ENCODE measurements around the gene ZNF451.

The ZNF451 gene

GRCh38 chr6:57173056-57173885, 83.3 kb downstream of the ZNF451 start:
- Histone ChIP-seq H3K4me3 (replicated peaks; ENCODE audit: insufficient read depth, low read length) (peak overlapping the region; percentile 73), H3K27ac (replicated peaks) (peak overlapping the region; percentile 89), H3K27me3 (ENCODE audit: insufficient read depth, poor library complexity, severe bottlenecking) (no peaks in the 10 kb centered on the region)
- DNase-seq (ENCODE audit: low read depth in 1 of 2, low spot score in 1 of 2) = peak in 1 of 2 experiments; percentile 56
- no peak for TF ChIP-seq POLR2AphosphoS5 (IDR thresholded peaks at IDR 0.05; ENCODE audit: low read depth)
- TF ChIP-seq SPI1 (IDR thresholded peaks at IDR 0.05; ENCODE audit: borderline replicate concordance, low read depth) = no peak
- TF ChIP-seq CTCF (IDR thresholded peaks at IDR 0.05; ENCODE audit: insufficient read depth, low read length) = no peak
- TF ChIP-seq REST (IDR thresholded peaks at IDR 0.05; ENCODE audit: insufficient replicate concordance, low read depth) = no peak
- TF ChIP-seq GABPA (IDR thresholded peaks at IDR 0.05; ENCODE audit: low read depth) = no peak

- DNase-seq (ENCODE audit: low read depth in 1 of 2, low spot score in 1 of 2) = no peak
- Histone ChIP-seq H3K4me3 (replicated peaks; ENCODE audit: insufficient read depth, low read length) (peak overlapping the region; percentile 73), H3K27ac (replicated peaks) (peak overlapping the region; percentile 89), H3K27me3 (ENCODE audit: insufficient read depth, poor library complexity, severe bottlenecking) (no peaks in the 10 kb centered on the region)
- TF ChIP-seq REST (IDR thresholded peaks at IDR 0.05; ENCODE audit: insufficient replicate concordance, low read depth) (no peak), POLR2AphosphoS5 (IDR thresholded peaks at IDR 0.05; ENCODE audit: low read depth) (no peak), GABPA (IDR thresholded peaks at IDR 0.05; ENCODE audit: low read depth) (no peak), SPI1 (IDR thresholded peaks at IDR 0.05; ENCODE audit: borderline replicate concordance, low read depth) (no peak), CTCF (IDR thresholded peaks at IDR 0.05; ENCODE audit: insufficient read depth, low read length) (no peak)
These were observed 84.0 kb downstream of the ZNF451 start for GRCh38 chr6:57173886-57174510.

GRCh38 chr6:57174511-57174907, 84.5 kb downstream of the ZNF451 start:
- Histone ChIP-seq H3K4me3 (replicated peaks; ENCODE audit: insufficient read depth, low read length) (peak overlapping the region; percentile 73), H3K27ac (replicated peaks) (peak overlapping the region; percentile 89), H3K27me3 (ENCODE audit: insufficient read depth, poor library complexity, severe bottlenecking) (no peaks in the 10 kb centered on the region)
- no peak for TF ChIP-seq POLR2AphosphoS5 (IDR thresholded peaks at IDR 0.05; ENCODE audit: low read depth)
- no peak for TF ChIP-seq REST (IDR thresholded peaks at IDR 0.05; ENCODE audit: insufficient replicate concordance, low read depth)
- no peak for TF ChIP-seq GABPA (IDR thresholded peaks at IDR 0.05; ENCODE audit: low read depth)
- no peak for TF ChIP-seq SPI1 (IDR thresholded peaks at IDR 0.05; ENCODE audit: borderline replicate concordance, low read depth)
- no peak for TF ChIP-seq CTCF (IDR thresholded peaks at IDR 0.05; ENCODE audit: insufficient read depth, low read length)
- no peak for DNase-seq (ENCODE audit: low read depth in 1 of 2, low spot score in 1 of 2)

All from HL-60 (cell line).